Neural cell (in vitro differentiated cells): Measurements from ENCODE around the gene WDR37. TPM values are rescaled to one million over a fixed set of nuclear protein-coding genes. Genes with fewer than 3 reads are reported as not detected.
"Not testable (repeated sequence)": the region's sequence is repeated elsewhere in the genome, so short reads cannot be mapped to it uniquely, and the experiment has no call there.

Source experiments
- H2AFZ ChIP-seq: fragments of 200-600, 300-800 bp; sonication (generic), shearing (Covaris generic); 2 replicates; pipeline ENCODE4 v1.6.0; 2014; ENCODE audit warnings: low read depth, mild to moderate bottlenecking, antibody characterized with exemption, low read length, moderate library complexity
- H3F3A ChIP-seq: fragments of 200-600 bp; shearing (Covaris generic); 2 replicates; pipeline ENCODE4 v1.6.1; 2016; ENCODE audit warnings: mild to moderate bottlenecking, moderate library complexity, mixed read lengths, antibody characterized with exemption, low read length; ENCODE audit not compliant: insufficient read depth, poor library complexity, severe bottlenecking
- H3K27ac ChIP-seq: fragments of 200-600, 300-800 bp; sonication (generic), shearing (Covaris generic); 2 replicates; pipeline ENCODE4 v1.5.1; 2014; ENCODE audit warnings: mild to moderate bottlenecking, low read length, moderate library complexity
- H3K27me3 ChIP-seq: fragments of 300-800, 200-600 bp; sonication (generic), shearing (Covaris generic); 2 replicates; pipeline ENCODE4 v1.6.0; 2014; ENCODE audit warnings: mild to moderate bottlenecking, low read depth, low read length, moderate library complexity; ENCODE audit not compliant: insufficient read depth
- H3K36me3 ChIP-seq: fragments of 300-800, 200-600 bp; sonication (generic), shearing (Covaris generic); 2 replicates; pipeline ENCODE4 v1.5.1; 2014; ENCODE audit warnings: mild to moderate bottlenecking, antibody characterized with exemption, low read length, moderate library complexity; ENCODE audit not compliant: insufficient read depth
- H3K4me2 ChIP-seq: fragments of 300-800, 200-600 bp; sonication (generic), shearing (Covaris generic); 2 replicates; pipeline ENCODE4 v1.6.0; 2014; ENCODE audit warnings: mild to moderate bottlenecking, low read length
- H3K4me3 ChIP-seq: fragments of 300-800, 200-600 bp; sonication (generic), shearing (Covaris generic); 2 replicates; pipeline ENCODE4 v1.5.1; 2014; ENCODE audit warnings: mild to moderate bottlenecking, low read length, moderate library complexity
- H3K79me2 ChIP-seq: fragments of 200-600 bp; shearing (Covaris generic); replicated peaks from 2 replicates; pipeline ENCODE4 v1.6.0; 2014; ENCODE audit warnings: mild to moderate bottlenecking, low read length, moderate library complexity; ENCODE audit not compliant: insufficient read depth
- H3K9ac ChIP-seq: fragments of 300-800, 200-600 bp; sonication (generic), shearing (Covaris generic); 2 replicates; pipeline ENCODE4 v1.6.1; 2016; ENCODE audit warnings: mild to moderate bottlenecking, low read length, mixed read lengths
- H3K9me2 ChIP-seq: fragments of 200-600 bp; shearing (Covaris generic); 2 replicates; pipeline ENCODE4 v1.6.1; 2016; ENCODE audit warnings: mild to moderate bottlenecking, low read length, mixed read lengths; ENCODE audit not compliant: insufficient read depth
- H3K9me3 ChIP-seq: fragments of 200-600, 300-800 bp; sonication (generic), shearing (Covaris generic); 2 replicates; pipeline ENCODE4 v1.6.1; 2016; ENCODE audit warnings: mild to moderate bottlenecking, mixed run types, low read length, moderate library complexity, mixed read lengths
- H4K20me1 ChIP-seq: fragments of 200-600 bp; shearing (Covaris generic); 2 replicates; pipeline ENCODE4 v1.6.1; 2016; ENCODE audit warnings: mild to moderate bottlenecking, mixed run types; ENCODE audit not compliant: insufficient read depth
- EP300 ChIP-seq: fragments of 450-650 bp; conservative IDR thresholded peaks from 2 replicates; pipeline ENCODE4 v1.6.1; 2014; ENCODE audit warnings: antibody characterized with exemption, mild to moderate bottlenecking, moderate library complexity; ENCODE audit not compliant: poor library complexity, severe bottlenecking
- EZH2 ChIP-seq: fragments of 200-600, 300-800 bp; shearing (Covaris generic), sonication (generic); IDR thresholded peaks from 2 replicates; pipeline ENCODE4 v1.6.1; 2014; ENCODE audit warnings: antibody characterized with exemption, low read length, borderline replicate concordance, mild to moderate bottlenecking; ENCODE audit not compliant: insufficient read depth, poor library complexity, severe bottlenecking
- MXI1 ChIP-seq: fragments of 450-650 bp; conservative IDR thresholded peaks from 2 replicates; pipeline ENCODE4 v1.6.1; 2014; ENCODE audit warnings: antibody characterized with exemption, mild to moderate bottlenecking; ENCODE audit not compliant: poor library complexity, severe bottlenecking
- POLR2AphosphoS5 ChIP-seq: IDR thresholded peaks from 2 replicates; pipeline ENCODE4 v1.6.1; 2012
- RAD21 ChIP-seq: fragments of 450-650 bp; conservative IDR thresholded peaks from 2 replicates; pipeline ENCODE4 v1.6.1; 2014; ENCODE audit warnings: antibody characterized with exemption, mild to moderate bottlenecking, moderate library complexity
- SMC3 ChIP-seq: fragments of 450-650 bp; conservative IDR thresholded peaks from 2 replicates; pipeline ENCODE4 v1.6.1; 2014; ENCODE audit warnings: antibody characterized with exemption, mild to moderate bottlenecking, moderate library complexity; ENCODE audit not compliant: poor library complexity
- TAF1 ChIP-seq: IDR thresholded peaks from 2 replicates; pipeline ENCODE4 v1.6.1; 2012; ENCODE audit warnings: low read depth
- polyA plus RNA-seq: library from polyadenylated mRNA; depleted of rRNA; stranded (reverse); fragments of >200 nt; gene quantifications from 2 replicates; pipeline ENCODE4 v1.2.3, GENCODE V29; 2014
- TF ChIP-seq, protein P1 (sequence below): IDR thresholded peaks from 2 replicates; pipeline ENCODE4 v1.6.1; 2012; ENCODE audit warnings: borderline replicate concordance
- TF ChIP-seq, protein P2 (sequence below): fragments of 450-650 bp; IDR thresholded peaks from 2 replicates; pipeline ENCODE4 v1.5.1; 2014; ENCODE audit warnings: antibody characterized with exemption, mild to moderate bottlenecking, moderate library complexity; ENCODE audit not compliant: poor library complexity, severe bottlenecking

WDR37 gene
- polyA plus RNA-seq, 1 donor from 2014 or later: 32.3 TPM

DNA sequence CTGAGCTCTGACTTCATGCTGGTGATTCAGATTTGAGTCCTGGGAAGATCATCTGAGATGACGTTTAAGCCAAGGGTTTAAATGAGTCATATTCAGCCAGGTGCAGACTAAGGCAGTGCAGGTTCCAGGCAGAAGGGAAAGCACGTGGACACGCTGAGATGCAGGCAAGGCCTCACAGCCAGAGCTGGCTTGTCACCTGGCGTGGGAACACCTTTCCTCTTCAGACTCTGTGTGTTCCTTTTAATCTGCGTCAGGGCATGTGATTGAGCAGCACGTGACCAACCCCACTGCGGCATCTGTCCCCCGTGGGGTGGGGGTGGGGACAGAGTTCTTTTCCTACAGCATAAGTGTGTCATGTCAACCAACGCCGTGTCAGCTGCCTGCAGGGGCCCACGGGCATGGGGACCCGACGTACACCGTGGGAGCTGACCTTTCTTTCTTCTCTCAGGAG is 19.8 kb upstream of the WDR37 start:
- no peaks in the 10 kb centered on the region for H3K27me3 ChIP-seq
- no peaks in the 10 kb centered on the region for H3K9me3 ChIP-seq
- no peaks in the 10 kb centered on the region for H4K20me1 ChIP-seq
- H3K9ac ChIP-seq: no peak overlapping the region
- no peak overlapping the region for H3K27ac ChIP-seq
- H3K36me3 ChIP-seq: peaks cover 5% of the 10 kb centered on the region
- no peaks in the 10 kb centered on the region for H3K9me2 ChIP-seq
- no peak overlapping the region for H3K4me3 ChIP-seq
- H2AFZ ChIP-seq: no peak overlapping the region
- TF ChIP-seq POLR2AphosphoS5 (no peak), MXI1 (no peak), TAF1 (no peak), RAD21 (no peak), EP300 (no peak), SMC3 (no peak), EZH2 (no peak)
- TF ChIP-seq, protein P1, sequence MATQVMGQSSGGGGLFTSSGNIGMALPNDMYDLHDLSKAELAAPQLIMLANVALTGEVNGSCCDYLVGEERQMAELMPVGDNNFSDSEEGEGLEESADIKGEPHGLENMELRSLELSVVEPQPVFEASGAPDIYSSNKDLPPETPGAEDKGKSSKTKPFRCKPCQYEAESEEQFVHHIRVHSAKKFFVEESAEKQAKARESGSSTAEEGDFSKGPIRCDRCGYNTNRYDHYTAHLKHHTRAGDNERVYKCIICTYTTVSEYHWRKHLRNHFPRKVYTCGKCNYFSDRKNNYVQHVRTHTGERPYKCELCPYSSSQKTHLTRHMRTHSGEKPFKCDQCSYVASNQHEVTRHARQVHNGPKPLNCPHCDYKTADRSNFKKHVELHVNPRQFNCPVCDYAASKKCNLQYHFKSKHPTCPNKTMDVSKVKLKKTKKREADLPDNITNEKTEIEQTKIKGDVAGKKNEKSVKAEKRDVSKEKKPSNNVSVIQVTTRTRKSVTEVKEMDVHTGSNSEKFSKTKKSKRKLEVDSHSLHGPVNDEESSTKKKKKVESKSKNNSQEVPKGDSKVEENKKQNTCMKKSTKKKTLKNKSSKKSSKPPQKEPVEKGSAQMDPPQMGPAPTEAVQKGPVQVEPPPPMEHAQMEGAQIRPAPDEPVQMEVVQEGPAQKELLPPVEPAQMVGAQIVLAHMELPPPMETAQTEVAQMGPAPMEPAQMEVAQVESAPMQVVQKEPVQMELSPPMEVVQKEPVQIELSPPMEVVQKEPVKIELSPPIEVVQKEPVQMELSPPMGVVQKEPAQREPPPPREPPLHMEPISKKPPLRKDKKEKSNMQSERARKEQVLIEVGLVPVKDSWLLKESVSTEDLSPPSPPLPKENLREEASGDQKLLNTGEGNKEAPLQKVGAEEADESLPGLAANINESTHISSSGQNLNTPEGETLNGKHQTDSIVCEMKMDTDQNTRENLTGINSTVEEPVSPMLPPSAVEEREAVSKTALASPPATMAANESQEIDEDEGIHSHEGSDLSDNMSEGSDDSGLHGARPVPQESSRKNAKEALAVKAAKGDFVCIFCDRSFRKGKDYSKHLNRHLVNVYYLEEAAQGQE: no peak
- TF ChIP-seq, protein P2, sequence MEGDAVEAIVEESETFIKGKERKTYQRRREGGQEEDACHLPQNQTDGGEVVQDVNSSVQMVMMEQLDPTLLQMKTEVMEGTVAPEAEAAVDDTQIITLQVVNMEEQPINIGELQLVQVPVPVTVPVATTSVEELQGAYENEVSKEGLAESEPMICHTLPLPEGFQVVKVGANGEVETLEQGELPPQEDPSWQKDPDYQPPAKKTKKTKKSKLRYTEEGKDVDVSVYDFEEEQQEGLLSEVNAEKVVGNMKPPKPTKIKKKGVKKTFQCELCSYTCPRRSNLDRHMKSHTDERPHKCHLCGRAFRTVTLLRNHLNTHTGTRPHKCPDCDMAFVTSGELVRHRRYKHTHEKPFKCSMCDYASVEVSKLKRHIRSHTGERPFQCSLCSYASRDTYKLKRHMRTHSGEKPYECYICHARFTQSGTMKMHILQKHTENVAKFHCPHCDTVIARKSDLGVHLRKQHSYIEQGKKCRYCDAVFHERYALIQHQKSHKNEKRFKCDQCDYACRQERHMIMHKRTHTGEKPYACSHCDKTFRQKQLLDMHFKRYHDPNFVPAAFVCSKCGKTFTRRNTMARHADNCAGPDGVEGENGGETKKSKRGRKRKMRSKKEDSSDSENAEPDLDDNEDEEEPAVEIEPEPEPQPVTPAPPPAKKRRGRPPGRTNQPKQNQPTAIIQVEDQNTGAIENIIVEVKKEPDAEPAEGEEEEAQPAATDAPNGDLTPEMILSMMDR: no peak
- peaks cover 14% of the 10 kb centered on the region for H3K79me2 ChIP-seq
- H3K4me2 ChIP-seq: no peak overlapping the region
- H3F3A ChIP-seq: no peaks in the 10 kb centered on the region

DNA sequence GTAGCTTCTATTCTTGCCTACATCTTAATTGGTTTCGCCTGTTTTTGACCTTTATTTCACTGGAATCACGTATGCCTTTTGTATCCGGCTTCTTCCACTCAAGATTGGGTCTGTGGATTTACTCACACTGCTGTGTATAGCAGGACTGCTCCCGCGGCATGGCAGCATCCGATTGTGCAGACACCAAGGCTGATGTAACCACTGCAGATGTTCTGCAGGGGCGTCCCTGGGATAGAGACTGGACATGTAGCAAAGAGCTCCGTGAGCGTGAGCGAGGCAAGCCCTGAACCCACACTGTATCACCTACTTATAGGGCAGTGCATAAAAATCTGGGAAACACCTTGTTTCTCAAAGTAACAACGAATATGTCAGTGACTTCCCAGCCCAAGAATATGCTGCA is 19.1 kb upstream of the WDR37 start:
- no peaks in the 10 kb centered on the region for H3K9me2 ChIP-seq
- H3K4me3 ChIP-seq: no peak overlapping the region
- H4K20me1 ChIP-seq: no peaks in the 10 kb centered on the region
- H3K27ac ChIP-seq: no peak overlapping the region
- peaks cover 16% of the 10 kb centered on the region for H3K79me2 ChIP-seq
- H3K27me3 ChIP-seq: no peaks in the 10 kb centered on the region
- TF ChIP-seq EP300: no peak
- TF ChIP-seq SMC3: no peak
- no peak for TF ChIP-seq TAF1
- no peak for TF ChIP-seq RAD21
- TF ChIP-seq, protein P2: no peak
- TF ChIP-seq, protein P1: no peak
- no peak for TF ChIP-seq MXI1
- TF ChIP-seq EZH2: no peak
- no peak overlapping the region for H3K9ac ChIP-seq
- no peak overlapping the region for H2AFZ ChIP-seq
- no peaks in the 10 kb centered on the region for H3F3A ChIP-seq
- no peaks in the 10 kb centered on the region for H3K9me3 ChIP-seq
- H3K36me3 ChIP-seq: peaks cover 6% of the 10 kb centered on the region
- H3K4me2 ChIP-seq: no peak overlapping the region

DNA sequence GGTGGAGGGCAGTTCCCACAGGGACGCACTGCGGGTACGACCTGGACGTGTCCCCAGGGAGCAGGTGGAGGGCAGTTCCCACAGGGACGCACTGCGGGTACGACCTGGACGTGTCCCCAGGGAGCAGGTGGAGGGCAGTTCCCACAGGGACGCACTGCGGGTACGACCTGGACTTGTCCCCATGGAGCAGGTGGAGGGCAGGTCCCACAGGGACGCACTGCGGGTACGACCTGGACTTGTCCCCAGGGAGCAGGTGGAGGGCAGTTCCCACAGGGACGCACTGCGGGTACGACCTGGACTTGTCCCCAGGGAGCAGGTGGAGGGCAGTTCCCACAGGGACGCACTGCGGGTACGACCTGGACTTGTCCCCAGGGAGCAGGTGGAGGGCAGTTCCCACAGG is 17.4 kb upstream of the WDR37 start:
- not testable (repeated sequence) for H3K4me3 ChIP-seq, H3K36me3 ChIP-seq, H3K9me2 ChIP-seq, H2AFZ ChIP-seq, H3F3A ChIP-seq, H3K9ac ChIP-seq, H4K20me1 ChIP-seq, H3K27ac ChIP-seq, H3K9me3 ChIP-seq, H3K27me3 ChIP-seq, H3K4me2 ChIP-seq
- H3K79me2 ChIP-seq: peaks cover 33% of the 10 kb centered on the region
